Nucleus accumbens (tissue), 56 donors: ENCODE results near the gene RNF32.
"Not testable (repeated sequence)": the region's sequence is repeated elsewhere in the genome, so short reads cannot be mapped to it uniquely, and the experiment has no call there.

Experiments
- DNase-seq, 56 donors: peaks; one replicate each; lab custom pipeline; 2025; lab: John Stamatoyannopoulos, UW

Gene RNF32

GRCh38 chr7:156639426-156640256 lies 933 bp upstream of the RNF32 start:
- DNase-seq, result peak in 6 of 56 donors; percentile 34 to 67 (median 47)

- DNase-seq, result peak in 9 of 56 donors; percentile 35 to 69 (median 53)
These were observed 443 bp downstream of the RNF32 start for GRCh38 chr7:156640949-156641485.

GRCh38 chr7:156642306-156643045 lies 1.9 kb downstream of the RNF32 start:
- DNase-seq, result no peak

- DNase-seq, result not testable (repeated sequence)
These were observed 6.8 kb downstream of the RNF32 start for GRCh38 chr7:156647330-156647729.

- no peak for DNase-seq
These were observed 9.5 kb downstream of the RNF32 start for GRCh38 chr7:156650042-156650441.

GRCh38 chr7:156651474-156651873 lies 10.9 kb downstream of the RNF32 start:
- DNase-seq, result no peak

- DNase-seq, result no peak
These were observed 12.5 kb downstream of the RNF32 start for GRCh38 chr7:156652886-156653568.

GRCh38 chr7:156654511-156655234 lies 14.1 kb downstream of the RNF32 start:
- DNase-seq, result no peak

GRCh38 chr7:156655251-156655650 lies 14.7 kb downstream of the RNF32 start:
- DNase-seq, result no peak

- DNase-seq, result no peak
These were observed 15.4 kb downstream of the RNF32 start for GRCh38 chr7:156655983-156656382.

- no peak for DNase-seq
These were observed 16.0 kb downstream of the RNF32 start for GRCh38 chr7:156656598-156656997.

- no peak for DNase-seq
These were observed 17.1 kb downstream of the RNF32 start for GRCh38 chr7:156657681-156658080.

- DNase-seq, result no peak
These were observed 18.6 kb downstream of the RNF32 start for GRCh38 chr7:156659203-156659602.

GRCh38 chr7:156659961-156660360 lies 19.4 kb downstream of the RNF32 start:
- no peak for DNase-seq

GRCh38 chr7:156661637-156662036 lies 21.1 kb downstream of the RNF32 start:
- DNase-seq, result no peak

- no peak for DNase-seq
These were observed 21.7 kb downstream of the RNF32 start for GRCh38 chr7:156662277-156662676.

- DNase-seq, result no peak
These were observed 24.5 kb downstream of the RNF32 start for GRCh38 chr7:156665101-156665500.

- no peak for DNase-seq
These were observed 26.0 kb downstream of the RNF32 start for GRCh38 chr7:156666368-156667109.

- DNase-seq, result no peak
These were observed 26.5 kb downstream of the RNF32 start for GRCh38 chr7:156667110-156667426.
